H1 (cell line): ENCODE data around the gene FAM50B. TPM values are rescaled to one million over a fixed set of nuclear protein-coding genes. Genes with fewer than 3 reads are reported as not detected.

Experiments used
- BRCA1 ChIP-seq: IDR thresholded peaks from 2 replicates; pipeline ENCODE4 v1.6.1; 2012; ENCODE audit warnings: low read depth, low read length, improper control_type of control experiment
- CBX8 ChIP-seq: fragments of 300-800, 300-1000 bp; sonication (generic); IDR thresholded peaks from 2 replicates; pipeline ENCODE4 v1.7.1; 2016; ENCODE audit warnings: low read depth, low read length, borderline replicate concordance
- EZH2 ChIP-seq: fragments of 200-600 bp; sonication (generic); IDR thresholded peaks from 2 replicates; pipeline ENCODE4 v1.7.1; 2012; ENCODE audit warnings: low read depth, mild to moderate bottlenecking, moderate library complexity, low read length, inconsistent platforms; ENCODE audit not compliant: severe bottlenecking
- TBP ChIP-seq: IDR thresholded peaks from 2 replicates; pipeline ENCODE4 v1.6.1; 2011; ENCODE audit warnings: low read depth, low read length, improper control_type of control experiment
- polyA plus RNA-seq, 7 experiments: library from polyadenylated mRNA; depleted of rRNA in 3 of 7; stranded (reverse) in 5 of 7; unstranded in 2 of 7; fragments of >200 nt in 5 of 7; fragments of 200-250 nt in 2 of 7; gene quantifications; 1 replicate in 5 of 7; 2 replicates in 1 of 7; 4 replicates in 1 of 7; pipeline versions ENCODE4 v1.2.1 to v1.2.3, GENCODE V29; 2011 to 2013; ENCODE audit warnings: missing spikeins in 2 of 7, mixed read lengths in 2 of 7
- total RNA-seq: library from RNA; stranded (reverse); fragmentation: NEBNext Ultra II Directional; extraction: Animal tissue kit (Norgen Biotek cat#: 25700); gene quantifications from 2 replicates; pipeline ENCODE4 v1.2.1, GENCODE V29; 2021

FAM50B gene
- total and polyA plus RNA-seq, 2 of the 8 experiments (the other 6 are each of a cell fraction or from before 2014, with no cell fraction given): 3.1 to 3.2 TPM

DNA sequence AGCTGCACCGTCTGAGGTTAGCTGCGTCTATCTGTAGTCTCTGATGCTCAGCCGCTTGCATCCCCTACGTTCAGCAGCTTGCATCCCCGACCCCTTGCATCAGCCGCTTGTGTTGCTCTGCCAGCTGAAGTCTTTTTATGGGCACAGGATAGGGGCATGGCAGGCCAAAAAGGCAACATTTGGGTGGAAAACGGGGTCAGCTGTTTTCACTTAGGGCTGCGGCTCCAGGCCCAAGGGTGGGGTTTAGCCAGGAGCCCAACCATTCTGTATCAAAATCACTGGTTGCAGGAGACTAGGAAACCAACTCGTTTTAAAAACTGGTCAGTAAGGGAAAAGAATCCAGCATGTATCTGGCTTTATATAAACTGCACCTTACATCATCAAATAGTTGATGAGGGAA is 49.9 kb downstream of the FAM50B start (continued):
- TF ChIP-seq EZH2: no peak
- TF ChIP-seq BRCA1: no peak
- TF ChIP-seq CBX8: no peak
- no peak for TF ChIP-seq TBP
